Cortex of kidney (tissue), 1 donor: ENCODE data around the gene ULK2.
"Not testable (repeated sequence)": the region's sequence is repeated elsewhere in the genome, so short reads cannot be mapped to it uniquely, and the experiment has no call there.

Experiments
- DNase-seq: peaks from one replicate; lab custom pipeline; 2025; lab: John Stamatoyannopoulos, UW

Gene ULK2

DNA sequence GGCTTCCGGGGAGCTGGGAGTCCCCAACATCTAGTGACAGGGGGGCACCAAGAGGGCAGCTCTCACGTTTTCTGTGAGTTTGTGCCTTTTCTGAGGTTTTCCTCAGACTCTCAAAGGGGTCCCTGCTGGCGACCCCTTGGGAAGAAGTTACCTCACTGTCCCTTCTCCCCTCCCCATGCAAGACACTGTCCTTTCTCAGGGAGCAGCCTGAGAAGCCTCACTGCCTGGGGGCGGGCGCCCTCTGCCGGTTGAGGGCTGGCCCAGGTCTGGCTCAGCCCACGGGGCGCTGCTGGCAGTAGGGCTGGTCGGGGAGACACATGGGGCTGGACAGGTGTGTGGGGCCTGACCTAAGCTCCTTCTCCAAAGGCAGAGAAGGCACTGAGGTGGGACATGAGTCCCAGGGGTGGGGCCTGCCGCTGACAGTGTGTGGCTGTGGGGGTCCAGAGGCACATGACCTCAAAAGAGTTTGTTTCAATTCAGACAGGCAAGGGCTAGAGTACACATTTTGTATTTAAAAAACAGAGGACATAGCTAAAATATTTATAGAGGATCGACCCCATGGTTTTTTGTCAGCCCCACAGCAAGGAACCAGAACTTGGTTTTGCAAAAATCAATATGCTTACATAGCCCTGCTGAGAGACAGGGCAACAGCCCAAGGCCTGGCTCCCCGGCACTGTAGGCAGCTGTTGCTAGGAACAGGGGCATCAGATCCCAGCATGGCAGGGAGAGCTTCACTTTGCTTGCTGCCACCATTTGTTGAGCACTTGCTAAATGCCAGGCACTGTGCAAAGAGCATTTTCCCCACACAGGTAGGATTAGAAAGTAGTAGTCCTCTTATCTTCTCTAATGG, 101.1 kb downstream of the ULK2 start:
- no peak for DNase-seq

GRCh38 chr17:19766016-19766415, 101.7 kb downstream of the ULK2 start:
- DNase-seq: no peak

DNA sequence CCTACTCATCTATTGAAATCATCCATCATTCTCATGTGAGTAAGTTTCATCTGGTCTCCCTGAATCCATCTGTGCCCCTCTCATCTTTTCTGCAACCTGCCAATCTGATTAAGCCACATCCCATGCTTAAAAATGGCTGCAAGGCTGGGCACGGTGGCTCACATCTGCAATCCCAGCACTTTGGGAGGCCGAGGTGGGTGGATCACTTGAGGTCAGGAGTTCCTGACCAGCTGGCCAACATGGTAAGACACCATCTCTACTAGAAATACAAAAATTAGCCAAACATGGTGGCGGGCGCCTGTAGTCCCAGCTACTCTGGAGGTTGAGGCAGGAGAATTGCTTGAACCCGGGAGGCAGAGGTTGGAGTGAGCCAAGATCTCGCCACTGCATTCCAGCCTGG, 103.7 kb downstream of the ULK2 start:
- DNase-seq: not testable (repeated sequence)

DNA sequence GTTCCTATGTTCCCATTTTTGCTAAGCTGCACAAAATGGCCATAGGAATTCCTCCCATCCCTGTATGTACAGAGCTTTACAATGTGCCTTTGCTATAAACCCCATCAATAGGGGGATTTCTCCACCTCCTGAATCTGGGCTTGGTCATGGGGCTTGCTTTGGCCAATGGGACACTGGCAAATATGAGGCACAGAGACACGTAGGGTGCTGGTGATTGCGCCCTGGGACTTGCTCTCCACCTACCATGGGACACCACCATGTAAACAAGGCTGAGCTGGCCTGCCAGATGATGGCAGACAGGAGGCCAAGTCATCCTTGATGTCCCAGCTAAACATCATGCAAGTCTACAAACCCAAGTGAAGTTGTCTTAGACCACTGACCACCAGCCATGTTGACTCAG, 104.3 kb downstream of the ULK2 start:
- no peak for DNase-seq

- no peak for DNase-seq
These were observed 105.2 kb downstream of the ULK2 start for GRCh38 chr17:19762515-19762961.

GRCh38 chr17:19760746-19761145, 107.0 kb downstream of the ULK2 start:
- DNase-seq: no peak

DNA sequence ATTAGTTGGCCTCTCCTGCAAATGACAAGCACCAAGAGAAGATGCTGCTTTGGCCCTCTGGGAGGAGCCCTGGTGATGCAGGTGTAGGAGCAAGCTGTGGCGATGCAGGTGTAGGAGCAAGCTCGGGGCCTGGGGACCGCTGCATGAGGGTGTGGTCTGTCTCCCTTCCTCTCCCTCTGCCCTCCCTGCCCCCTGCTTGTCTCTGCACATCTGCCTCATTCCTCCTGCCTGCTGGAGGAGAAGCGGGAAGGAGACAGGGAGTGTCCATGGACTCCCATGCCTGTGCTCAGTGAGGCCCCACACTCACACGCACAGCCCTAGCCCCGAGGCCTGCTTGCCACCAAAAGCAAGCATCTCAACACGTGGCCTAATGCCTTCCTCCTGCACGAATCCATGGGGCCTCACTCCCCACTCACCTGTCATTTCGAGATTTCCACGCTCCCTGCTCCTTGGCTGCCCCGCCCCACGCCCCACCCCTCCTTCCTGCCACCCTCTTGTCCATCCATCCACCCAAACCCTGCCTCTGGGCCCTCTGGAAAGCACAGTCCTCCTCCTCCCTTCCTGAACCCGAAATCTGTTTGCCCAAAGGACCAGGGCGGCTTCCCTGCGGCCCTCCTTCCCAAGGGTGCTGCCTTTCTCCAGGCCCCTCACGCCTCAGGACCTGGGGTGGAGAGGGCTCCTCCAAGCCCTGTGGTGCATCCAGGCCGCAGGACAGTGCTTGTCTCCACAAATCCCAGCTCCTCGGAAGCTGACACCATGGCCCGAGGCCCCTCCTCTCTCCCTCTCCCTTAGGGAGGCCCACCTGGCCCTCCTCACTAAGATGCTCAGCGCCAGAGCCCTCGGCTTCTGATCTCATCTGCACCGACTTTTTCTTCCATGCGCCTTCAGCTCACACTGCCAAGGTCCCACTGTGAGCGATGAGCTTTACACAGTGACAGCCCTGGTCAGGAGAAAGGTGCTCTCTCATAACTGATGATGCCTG, 107.9 kb downstream of the ULK2 start:
- no peak for DNase-seq

DNA sequence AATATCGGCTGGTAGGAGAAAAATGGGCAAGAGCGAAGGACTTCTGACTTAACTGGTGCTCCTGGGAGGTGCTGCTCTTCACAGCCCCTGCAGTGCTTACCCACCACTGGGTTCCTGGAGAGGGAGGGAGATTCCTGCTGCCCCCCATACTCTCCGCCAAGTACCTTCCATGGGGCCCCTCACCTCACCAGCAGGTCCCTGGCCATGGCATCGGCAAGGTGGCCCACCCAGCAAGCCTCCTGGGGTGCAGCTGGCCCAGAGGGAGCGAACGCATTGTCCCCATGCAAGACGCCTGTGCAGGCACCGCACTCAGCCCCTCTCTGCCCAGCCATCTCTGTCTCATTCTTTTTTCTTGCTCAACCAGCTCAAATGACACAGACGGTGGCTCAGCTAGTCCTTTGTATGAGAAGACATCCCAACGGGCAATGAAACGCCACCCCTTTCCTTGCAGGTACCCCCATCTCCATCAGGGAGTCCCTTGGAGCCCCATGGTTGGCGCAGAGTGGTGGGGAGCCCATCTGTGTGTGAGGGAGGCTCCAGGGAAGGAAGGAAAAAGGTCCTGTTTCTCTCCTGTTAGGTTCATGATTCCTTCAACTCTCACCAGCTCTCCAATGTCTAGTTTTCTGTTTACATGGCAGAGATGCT, 110.1 kb downstream of the ULK2 start:
- no peak for DNase-seq

DNA sequence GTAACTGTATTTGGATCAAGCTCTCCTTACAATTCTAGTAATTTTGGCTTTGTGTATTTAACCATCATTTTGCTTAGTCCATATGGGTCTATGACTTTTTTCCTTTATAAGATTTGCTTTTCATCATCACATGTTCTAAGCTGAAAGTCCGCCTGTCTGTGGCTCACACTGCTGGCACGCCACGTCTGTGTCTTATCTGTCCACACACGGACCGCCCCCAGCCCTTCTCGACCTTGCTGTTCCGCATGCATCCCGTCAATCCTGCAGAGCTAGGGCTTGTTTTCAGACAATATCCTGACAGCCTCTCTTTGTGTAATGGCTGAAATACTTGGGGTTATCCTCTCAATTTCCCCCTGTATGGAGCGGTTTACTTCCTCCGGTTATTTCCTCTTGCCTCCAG, 111.2 kb downstream of the ULK2 start:
- no peak for DNase-seq

GRCh38 chr17:19755821-19756510, 111.8 kb downstream of the ULK2 start:
- DNase-seq: no peak

GRCh38 chr17:19755392-19755791, 112.3 kb downstream of the ULK2 start:
- no peak for DNase-seq

GRCh38 chr17:19753661-19754463, 113.9 kb downstream of the ULK2 start:
- no peak for DNase-seq

DNA sequence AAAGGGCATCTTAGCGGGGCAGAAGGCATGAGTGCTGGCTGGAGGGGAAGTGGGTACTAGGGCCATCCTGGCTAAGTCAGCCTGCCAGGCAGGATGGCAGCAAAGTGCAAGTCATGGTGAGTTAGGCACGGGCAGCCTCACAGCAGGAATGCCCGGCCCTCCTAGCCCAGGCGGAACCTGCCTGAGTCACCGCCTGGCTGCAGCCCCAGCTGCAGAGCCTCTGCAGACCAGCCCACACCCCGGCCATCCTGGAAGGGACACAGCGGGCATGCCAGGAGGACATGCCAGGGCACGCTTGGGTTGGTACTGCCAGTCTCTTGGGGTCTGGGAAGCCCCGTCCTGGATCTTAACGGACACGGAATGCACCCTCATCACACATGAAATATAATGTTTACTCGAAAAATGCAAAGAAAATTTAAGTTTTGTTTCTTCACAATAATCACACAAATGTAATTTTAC, 114.7 kb downstream of the ULK2 start:
- no peak for DNase-seq

DNA sequence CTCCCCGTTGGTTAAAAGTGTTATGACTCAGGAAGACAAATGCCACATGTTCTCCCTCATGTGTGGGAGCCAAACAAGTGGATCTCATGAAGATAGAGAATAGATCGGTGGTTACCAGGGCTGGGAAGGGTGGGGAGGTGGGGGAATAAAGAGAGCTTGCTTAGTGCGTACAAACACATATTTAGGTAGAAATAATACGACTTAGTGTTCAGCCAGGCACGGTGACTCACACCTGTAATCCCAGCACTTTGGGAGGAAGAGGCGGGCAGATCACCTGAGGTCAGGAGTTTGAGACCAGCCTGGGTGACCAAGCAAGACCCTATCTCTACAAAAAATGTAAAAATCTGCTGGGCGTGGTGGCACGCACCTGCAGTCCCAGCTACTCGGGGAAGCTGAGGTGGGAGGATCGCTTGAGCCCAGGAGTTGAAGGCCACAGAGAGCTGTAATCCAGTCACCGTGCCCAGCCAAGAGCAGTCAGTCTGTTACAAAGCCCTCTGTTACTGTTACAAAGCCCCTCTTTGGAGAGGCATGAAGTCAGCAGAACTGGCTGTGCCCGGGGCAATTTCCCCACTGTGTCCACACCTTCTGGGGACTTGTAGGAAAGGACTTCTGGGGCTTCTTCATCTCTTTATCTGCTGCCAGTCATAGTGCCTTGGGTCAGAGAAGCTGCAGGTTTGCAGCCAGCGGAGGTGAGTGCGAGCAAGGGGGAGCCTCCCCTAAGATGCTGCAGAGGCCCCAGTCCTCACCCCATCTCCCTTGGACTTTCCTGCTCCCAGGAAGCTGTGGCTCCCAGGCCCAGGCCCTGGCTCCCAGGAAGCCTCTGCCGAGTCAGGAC, 115.3 kb downstream of the ULK2 start:
- no peak for DNase-seq

DNA sequence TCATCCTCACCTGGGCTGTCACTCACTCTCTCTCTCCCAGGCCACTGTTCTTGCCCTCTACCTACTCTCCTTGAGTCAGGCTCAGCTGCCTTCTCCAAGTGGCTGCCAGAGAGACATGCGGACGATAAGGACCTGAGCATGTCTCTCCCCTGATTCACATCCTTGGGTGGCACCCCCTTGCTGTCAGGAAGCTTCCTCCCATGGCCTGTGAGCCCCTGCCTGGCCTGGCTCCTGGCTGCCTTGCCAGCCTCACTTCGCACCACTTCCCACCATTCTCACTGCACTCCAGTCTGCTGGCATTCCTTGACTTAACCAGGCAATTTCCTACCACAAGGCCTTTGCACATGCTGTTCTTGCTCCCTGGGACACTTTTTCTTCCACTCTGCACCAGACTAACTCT, 116.9 kb downstream of the ULK2 start:
- no peak for DNase-seq

GRCh38 chr17:19750020-19750572, 117.6 kb downstream of the ULK2 start:
- no peak for DNase-seq

- DNase-seq: no peak
These were observed 118.9 kb downstream of the ULK2 start for GRCh38 chr17:19748807-19749193.

- no peak for DNase-seq
These were observed 119.6 kb downstream of the ULK2 start, which contains the start of gene ALDH3A1 for GRCh38 chr17:19747829-19748806. TSS of gene ALDH3A1 (minus strand) at chr17:19748298. CDS start at chr17:19745129, 3,169 bp downstream.
